ENCODE results near the gene NRIP1.

Gene NRIP1

DNA sequence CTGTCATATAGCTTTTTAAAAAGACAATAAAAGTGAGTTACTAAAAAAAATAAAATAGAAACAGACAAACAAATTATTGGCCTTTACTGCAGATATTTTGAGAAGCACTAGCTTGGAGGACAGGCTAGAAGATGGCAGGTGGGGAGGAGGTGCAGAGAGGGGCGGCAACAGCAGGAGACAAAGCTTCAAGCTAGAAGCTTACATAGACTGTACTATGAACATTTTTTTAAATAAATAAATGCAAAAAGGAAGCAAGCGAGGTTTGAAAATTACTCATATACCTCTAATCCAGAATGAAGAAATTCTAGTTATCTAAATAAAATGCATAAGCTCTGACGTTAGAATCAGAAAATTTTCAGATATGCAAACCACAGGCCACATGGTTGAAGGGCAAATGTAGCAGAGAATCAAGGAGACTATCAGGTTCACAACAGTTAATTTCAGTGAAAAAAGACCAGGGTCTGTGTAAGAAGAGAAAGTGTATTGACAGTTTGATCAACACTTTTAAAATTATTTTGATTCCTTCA, 54.9 kb downstream of the NRIP1 start:
- no peak for DNase-seq (ENCODE audit: low read depth in 2 of 2, low spot score in 1 of 2)

- no peak for DNase-seq (ENCODE audit: low read depth in 2 of 2, low spot score in 1 of 2)
These were observed 57.0 kb downstream of the NRIP1 start for GRCh38 chr21:15007716-15008296.

GRCh38 chr21:15006594-15007230, 58.1 kb downstream of the NRIP1 start:
- DNase-seq (ENCODE audit: low read depth in 2 of 2, low spot score in 1 of 2): no peak

DNA sequence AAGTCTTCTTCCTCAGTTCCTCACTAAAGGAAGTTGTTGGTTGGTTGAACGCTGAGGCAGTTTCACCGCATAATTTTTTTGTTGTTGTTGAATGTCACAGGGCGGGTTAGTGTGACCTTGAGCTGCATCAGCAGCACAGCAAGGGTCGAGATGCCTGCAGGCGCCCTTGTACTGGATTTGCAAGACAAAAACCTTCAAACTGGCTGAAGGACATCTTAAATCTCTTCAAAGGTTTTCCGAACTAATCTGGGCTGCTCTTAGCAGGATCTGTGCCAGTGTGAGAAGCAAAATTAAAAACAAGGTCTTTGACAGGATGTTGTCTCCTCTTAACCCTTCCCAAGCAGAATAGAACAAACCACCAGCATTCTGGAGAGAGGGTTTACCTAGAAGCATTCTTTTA, 59.4 kb downstream of the NRIP1 start:
- DNase-seq (ENCODE audit: low read depth in 2 of 2, low spot score in 1 of 2): no peak

DNA sequence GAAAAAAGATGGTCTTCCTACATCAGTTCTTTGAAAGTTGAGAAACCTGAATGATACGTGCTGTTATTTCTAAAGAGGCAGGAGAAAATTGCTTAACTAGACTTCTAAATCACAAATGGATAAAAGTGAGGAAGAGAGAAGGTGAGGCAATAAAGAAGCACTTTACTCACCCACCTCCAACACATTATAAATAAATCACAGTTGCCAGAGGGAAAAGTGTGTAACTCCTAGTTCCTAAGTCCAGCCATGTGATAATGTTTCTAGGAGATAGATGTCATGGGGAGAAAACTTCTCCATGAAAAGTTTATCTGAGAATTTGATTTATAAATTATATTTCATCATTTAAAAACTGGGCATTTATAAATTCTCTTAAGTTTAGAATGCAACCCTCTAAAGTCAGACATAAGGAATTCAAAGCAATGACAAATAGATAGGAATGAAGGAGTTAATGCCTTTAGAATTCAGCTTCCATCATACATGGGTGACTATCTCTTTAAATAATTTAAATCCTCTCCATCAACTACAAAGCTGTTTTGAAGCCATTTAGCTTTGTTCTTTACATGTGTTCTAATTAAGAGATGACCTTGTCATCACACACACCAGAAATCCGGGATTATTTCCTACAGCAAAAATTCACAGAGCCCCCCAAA, 60.0 kb downstream of the NRIP1 start:
- DNase-seq (ENCODE audit: low read depth in 2 of 2, low spot score in 1 of 2): no peak

DNA sequence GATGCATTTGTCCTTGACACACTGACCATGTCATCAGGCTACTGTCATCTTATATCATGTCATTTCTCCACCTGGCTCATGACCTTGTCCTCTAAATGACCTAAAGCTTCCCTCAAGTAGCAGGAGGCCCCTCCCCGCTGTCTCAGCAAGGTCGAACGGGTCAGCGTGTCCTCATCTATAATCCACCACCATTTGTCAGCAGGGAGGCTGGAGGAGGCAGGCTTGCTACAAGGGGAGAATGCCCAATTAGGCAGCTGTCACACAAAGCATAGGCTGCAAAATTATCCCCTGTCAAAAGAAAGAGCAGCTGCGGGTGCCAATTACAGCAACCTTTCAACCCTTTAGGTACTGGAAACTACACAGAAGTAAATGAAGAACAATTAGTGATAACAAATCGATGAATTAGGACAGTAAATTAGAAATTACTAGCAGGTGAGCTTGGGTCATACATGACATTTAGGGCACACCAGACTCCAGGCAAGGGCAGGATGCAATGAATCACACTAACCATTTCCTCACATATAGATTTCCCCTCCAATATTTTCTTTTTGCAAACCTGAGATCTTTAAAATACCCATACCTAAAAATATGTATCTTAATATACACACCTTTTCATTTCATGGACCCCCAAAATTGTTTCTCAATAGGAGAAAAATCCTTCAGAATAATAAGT, 61.2 kb downstream of the NRIP1 start:
- no peak for DNase-seq (ENCODE audit: low read depth in 2 of 2, low spot score in 1 of 2)

DNA sequence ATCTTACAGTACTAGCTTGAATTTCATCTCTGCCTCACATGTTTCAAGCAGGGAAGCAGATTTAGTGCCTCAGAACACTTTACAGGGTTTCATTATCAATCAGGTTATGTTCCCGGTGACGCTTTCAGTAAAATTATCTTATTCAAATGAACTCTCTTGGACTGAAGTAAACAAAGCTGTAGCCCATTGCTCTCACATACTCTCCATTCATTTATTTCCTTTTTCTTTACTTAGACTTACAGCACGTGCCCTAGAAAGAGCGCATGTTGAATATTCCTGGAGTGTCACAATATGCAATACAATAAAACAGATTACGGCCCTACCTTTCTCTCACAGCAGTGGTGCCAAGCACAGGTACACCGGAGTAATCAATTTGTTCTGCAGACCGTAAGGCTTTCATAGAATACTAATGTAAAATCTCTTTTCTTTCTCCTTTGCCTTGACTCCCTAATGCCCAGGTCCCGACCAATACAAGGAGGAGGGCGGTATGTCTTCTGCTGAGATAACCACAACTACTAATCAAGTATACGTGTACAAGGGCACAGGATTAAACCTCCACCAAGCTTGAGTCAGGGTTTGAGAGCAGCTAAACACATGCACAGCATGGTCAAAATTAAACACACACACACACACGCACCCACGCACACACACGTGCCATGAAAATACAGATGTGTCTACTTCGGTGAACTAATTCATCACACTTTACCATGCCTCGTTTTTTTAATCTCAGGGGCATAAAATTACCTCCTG, 62.8 kb downstream of the NRIP1 start:
- DNase-seq (ENCODE audit: low read depth in 2 of 2, low spot score in 1 of 2): no peak

DNA sequence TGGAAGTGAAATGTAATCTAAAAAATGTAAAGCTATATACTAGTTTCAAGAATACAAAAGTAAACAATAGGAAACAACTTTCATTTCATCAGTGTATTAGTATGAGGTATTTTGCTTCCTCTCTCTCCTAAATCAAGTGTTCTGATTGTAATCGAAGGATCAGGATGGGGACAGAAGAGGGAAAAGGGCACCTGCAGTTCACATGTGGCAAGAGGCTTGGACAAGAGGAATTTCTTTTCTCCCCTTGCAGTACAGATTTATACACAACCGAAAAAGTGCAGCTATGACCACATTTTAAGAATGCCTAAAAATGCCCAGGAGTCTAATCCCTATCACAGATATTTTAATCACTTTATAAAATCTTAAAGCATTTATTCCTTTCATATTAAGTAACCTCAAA, 63.7 kb downstream of the NRIP1 start:
- DNase-seq (ENCODE audit: low read depth in 2 of 2, low spot score in 1 of 2): no peak

DNA sequence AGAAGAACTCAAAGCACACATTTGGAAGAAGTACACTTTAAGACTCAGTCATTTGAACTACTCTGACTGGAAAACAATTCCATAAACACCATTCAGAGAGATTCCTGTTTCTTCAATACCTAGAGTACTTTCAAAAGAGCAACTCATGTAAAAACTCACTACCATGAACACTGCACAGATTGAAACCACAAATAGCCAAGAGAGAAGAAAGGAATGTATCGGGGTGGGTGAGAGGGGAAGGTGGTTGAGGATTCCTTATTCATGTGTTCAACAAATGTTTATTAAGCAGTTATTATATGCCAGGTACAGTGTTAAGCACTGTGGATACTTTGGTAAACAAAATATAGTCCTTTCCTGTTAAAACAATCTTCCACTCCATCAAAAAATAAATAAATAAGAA, 64.7 kb downstream of the NRIP1 start:
- DNase-seq (ENCODE audit: low read depth in 2 of 2, low spot score in 1 of 2): no peak

DNA sequence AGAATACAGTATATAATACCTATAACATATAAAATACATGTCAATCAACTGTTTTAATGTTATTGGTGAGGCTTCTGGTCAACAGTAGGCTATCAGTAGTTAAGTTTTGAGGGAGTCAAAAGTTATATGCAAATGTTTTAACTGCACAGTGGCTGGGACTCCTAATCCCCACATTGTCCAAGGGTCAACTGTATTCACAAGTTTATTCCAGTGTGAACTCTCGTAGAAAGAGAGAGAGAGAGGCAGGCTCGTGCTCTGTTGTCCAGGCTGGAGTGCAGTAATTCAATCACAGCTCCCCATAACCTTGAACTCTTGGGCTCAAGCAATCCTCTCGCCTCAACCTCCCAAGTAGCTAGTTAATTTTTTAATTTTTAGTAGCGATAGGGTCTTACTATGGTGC, 66.0 kb downstream of the NRIP1 start:
- DNase-seq (ENCODE audit: low read depth in 2 of 2, low spot score in 1 of 2): no peak

DNA sequence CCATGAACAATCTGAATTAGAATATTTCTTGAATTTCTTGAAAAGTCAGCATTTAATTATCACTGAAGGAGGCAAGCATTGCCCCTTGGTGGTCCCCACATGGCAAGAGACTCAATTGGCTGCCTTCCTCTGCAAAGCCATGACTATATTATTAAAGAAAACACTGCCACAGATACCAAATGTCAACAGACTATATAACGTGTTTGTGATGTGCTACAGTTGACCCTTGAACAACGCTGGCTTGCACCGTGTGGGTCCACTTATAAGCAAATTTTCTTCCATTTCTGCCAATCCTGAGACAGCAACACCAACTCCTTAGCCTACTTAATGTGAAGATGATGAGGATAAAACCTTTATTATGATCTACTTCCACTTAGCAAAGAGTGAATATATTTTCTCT, 66.5 kb downstream of the NRIP1 start:
- no peak for DNase-seq (ENCODE audit: low read depth in 2 of 2, low spot score in 1 of 2)

DNA sequence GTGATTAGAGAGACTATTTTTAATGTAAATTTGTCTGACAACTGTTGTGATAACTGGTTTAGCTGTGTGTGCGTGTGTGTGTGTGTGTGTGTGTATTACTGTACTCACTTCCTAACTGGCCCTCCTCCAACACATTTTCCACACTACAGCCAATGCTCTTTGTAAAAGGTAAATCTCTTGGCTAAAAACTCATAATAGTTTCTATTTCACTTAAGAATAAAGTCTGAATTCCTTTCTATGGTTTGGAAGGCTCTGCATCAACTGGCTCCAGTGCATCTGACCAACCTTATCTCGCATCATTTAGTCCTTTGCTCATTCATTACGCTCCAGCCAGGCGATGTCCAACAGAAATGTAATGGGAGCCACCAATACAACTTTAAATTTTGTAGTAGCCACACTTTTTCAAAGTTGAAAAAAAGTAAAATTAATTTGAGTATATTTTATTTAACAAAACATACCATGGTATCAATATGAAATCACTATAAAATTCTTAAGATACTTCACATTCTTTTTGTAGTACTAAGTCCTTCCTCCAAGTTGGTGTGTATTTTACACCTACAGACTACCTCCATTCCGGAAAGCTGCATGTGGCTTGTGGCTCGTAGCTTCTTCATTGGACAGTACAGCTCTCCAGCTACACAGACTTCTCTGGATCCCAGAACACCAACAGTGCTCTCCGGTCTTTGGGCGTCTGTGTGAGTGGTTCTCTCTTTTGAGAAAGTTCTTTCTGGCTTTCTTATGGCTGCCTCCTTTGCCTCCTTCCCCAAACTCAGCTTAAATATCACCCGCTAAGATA, 68.9 kb downstream of the NRIP1 start:
- DNase-seq (ENCODE audit: low read depth in 2 of 2, low spot score in 1 of 2): no peak

GRCh38 chr21:14995226-14995625, 69.6 kb downstream of the NRIP1 start:
- DNase-seq (ENCODE audit: low read depth in 2 of 2, low spot score in 1 of 2): no peak

DNA sequence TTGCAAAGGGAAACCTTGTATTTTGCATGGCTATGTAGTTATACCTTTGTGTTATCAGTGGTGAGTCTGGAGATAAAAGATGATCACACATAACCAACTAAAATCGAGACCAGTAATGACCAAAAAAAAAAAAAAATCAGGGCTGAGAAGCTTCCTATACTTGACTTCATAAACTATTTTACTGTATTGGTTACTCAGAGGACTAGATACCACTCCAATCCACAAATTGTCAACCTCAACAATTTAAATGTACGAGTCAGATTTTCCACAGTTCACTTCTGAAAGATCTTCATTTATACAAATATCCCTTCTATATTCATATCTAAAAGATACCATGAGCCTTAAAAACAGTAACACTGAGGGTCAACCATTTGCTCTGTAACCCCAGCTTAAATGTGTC, 71.7 kb downstream of the NRIP1 start:
- no peak for DNase-seq (ENCODE audit: low read depth in 2 of 2, low spot score in 1 of 2)

- DNase-seq (ENCODE audit: low read depth in 2 of 2, low spot score in 1 of 2): no peak
These were observed 72.8 kb downstream of the NRIP1 start for GRCh38 chr21:14991957-14992356.

- no peak for DNase-seq (ENCODE audit: low read depth in 2 of 2, low spot score in 1 of 2)
These were observed 75.4 kb downstream of the NRIP1 start for GRCh38 chr21:14989359-14989758.

DNA sequence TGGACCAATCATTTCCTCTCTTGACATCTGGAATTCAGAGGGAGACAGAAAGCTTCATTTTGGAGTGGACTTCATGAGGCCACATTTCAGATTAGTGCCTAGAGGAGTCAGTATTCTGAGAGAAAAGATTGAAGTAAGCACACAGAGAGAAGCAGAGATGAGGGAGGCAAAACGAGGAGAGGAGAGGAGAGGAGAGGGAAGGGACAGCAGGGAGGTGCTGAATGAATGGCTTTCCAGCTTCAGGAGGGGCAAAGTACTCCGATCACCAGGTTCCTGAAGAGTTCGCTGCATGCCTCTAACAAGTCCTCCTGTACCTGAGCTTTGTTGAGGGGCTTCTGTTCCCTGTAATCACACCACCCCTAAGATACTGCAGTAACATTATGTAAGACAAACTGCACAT, 76.0 kb downstream of the NRIP1 start:
- DNase-seq (ENCODE audit: low read depth in 2 of 2, low spot score in 1 of 2): no peak

- DNase-seq (ENCODE audit: low read depth in 2 of 2, low spot score in 1 of 2): no peak
These were observed 77.2 kb downstream of the NRIP1 start for GRCh38 chr21:14987370-14988170.

- no peak for DNase-seq (ENCODE audit: low read depth in 2 of 2, low spot score in 1 of 2)
These were observed 79.5 kb downstream of the NRIP1 start for GRCh38 chr21:14985306-14985705.

- DNase-seq (ENCODE audit: low read depth in 2 of 2, low spot score in 1 of 2): no peak
These were observed 82.5 kb downstream of the NRIP1 start for GRCh38 chr21:14982336-14982735.
